Mammary epithelial cell (primary cell): Measurements from ENCODE around the gene MCFD2.

Experiments used
- CTCF ChIP-seq, 2 donors: IDR thresholded peaks in 1 of 2; conservative IDR thresholded peaks in 1 of 2; 2 replicates each; pipeline ENCODE4 v1.5.1; 2011 to 2012; ENCODE audit warnings: inconsistent platforms in 2 of 2, low read length in 2 of 2, mild to moderate bottlenecking in 2 of 2, control low read depth in 1 of 2, low read depth in 1 of 2; ENCODE audit not compliant: insufficient read depth in 1 of 2; ENCODE audit errors: extremely low read depth in 1 of 2
- EZH2 ChIP-seq: IDR thresholded peaks from 2 replicates; pipeline ENCODE4 v1.6.1; 2012; ENCODE audit warnings: low read length, inconsistent platforms, borderline replicate concordance

- TF ChIP-seq CTCF (conservative IDR thresholded peaks at IDR 0.05 in 1 of 2, IDR thresholded peaks at IDR 0.05 in 1 of 2; ENCODE audit: extremely low read depth in 1 of 2, insufficient read depth in 1 of 2, low read depth in 1 of 2, low read length in 2 of 2) (no peak), EZH2 (no peak)
Observed at GRCh38 chr2:46902465-46902864, 13.1 kb downstream of the MCFD2 start.
